HG02642 (cell line): ENCODE results near the gene CD34.
"Not testable (repeated sequence)": the region's sequence is repeated elsewhere in the genome, so short reads cannot be mapped to it uniquely, and the experiment has no call there.

ENCODE experiments used
- ATAC-seq: cut with Tn5 transposase; IDR thresholded peaks from one replicate; pipeline ENCODE4 v1.9.1; 2021; ENCODE audit warnings: mild to moderate bottlenecking; ENCODE audit not compliant: unreplicated experiment, poor library complexity

Gene CD34, protein sequence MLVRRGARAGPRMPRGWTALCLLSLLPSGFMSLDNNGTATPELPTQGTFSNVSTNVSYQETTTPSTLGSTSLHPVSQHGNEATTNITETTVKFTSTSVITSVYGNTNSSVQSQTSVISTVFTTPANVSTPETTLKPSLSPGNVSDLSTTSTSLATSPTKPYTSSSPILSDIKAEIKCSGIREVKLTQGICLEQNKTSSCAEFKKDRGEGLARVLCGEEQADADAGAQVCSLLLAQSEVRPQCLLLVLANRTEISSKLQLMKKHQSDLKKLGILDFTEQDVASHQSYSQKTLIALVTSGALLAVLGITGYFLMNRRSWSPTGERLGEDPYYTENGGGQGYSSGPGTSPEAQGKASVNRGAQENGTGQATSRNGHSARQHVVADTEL

DNA sequence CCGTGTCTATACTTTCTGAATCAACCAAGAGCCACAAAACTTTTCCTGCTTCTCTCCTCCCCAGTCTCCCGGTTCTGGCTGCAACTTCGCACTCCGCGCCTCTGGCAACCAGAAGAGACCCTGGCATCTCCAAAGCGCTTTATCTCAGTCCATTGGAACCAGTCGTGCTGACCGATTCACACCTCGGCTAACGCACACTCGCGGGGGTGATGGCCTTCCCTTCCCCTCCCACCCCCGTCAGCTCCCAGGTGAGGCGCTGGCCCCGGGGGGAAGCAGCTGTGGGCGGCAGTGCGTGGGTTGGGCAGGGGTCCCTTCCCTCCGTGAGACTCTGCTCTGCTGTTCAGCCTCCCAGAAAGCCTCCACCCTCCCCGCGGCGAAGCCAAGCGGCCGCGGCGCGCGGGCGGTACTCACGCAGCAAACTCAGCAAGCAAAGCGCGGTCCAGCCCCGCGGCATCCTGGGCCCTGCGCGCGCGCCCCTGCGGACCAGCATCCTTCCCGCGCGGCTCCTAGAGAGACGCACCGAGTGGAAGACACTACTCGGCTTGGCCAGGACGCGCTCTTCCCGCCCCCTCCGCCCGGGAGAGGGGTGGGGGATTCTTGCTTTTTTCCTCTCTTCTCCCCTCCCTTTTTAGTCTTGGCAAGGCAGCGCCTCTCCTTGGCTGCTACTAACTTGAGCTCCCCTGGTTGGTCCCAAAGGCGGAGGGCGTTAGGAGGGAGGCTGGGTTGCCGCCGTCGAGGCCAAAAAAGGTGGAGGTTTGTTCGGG lies at the start of gene CD34:
CD34 (minus strand) TSS at position 535 of the 764 bp plus-strand sequence; CDS start at position 490, 45 bp downstream.
- ATAC-seq, result no peak

DNA sequence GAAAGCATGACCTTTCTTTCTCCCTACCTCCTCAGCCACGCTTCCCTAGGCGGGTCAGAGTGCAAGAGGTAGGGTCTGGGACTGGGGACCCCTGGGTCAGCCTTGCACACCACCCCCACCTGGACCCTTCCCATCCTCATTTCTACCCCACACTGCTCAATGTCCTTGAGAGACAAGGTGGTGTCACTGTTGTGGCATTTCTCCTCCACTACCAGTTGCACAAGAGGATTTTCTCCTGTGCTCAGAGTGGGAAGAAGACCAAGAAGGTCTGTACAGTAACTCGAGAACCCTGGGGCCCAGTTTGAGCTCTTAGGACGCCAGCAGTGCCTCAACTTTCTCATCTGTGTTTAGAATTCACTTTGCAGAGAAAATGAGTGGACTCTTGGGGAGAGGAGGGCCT lies 49.4 kb upstream of the CD34 start:
- ATAC-seq, result no peak

DNA sequence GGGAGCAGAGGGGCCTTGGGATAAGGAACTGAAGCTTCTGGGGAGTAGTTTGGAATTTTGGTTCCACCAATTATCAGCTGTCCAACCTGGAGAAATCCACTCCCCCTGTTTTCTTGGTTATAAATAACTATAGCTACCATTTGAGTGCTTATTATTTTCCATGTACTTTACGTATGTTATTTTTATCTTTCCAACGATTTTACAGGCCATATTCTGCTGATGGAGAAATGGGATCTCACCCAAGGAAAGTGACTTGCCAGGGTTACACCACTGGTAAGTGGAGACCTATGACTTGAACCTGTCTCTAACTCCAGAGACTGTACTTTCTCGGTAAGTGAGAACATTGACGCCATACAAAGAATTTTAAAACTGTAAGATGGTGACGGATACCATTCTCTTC lies 49.0 kb upstream of the CD34 start:
- no peak for ATAC-seq

DNA sequence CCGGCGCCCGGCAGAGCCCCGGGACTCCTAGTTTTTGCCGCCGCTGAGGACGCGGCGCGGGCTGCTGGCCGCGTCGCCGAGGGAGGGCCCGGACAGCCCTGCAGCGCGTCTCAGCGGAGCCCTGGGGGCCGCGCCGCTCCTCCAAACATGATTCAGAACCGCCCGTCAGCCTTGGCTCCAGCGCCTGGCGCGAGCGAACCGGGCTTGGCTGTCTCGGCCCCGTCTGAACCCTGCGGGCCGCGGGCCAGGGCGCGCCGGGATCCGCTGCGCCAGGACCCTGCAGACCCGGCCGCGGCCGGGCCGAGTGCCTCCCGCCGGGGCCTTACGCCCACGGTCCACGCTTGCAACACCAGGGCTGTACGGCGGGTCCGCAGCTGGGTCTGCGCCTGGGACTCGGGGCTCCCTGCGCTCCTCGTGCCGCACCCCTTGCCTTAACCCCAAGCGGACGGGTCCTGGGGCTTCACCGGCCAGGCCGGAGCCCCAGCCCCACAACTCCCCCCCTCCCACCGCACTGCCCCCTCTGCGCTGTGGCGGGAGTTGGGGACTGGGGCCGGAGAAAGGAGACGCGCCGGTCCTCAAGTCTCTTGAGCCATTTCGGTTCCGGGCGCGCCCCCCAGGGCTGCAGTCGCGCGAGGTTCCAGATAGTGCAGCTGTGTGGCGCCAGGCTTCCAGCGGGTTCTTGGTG lies 48.4 kb upstream of the CD34 start:
- ATAC-seq, result no peak

DNA sequence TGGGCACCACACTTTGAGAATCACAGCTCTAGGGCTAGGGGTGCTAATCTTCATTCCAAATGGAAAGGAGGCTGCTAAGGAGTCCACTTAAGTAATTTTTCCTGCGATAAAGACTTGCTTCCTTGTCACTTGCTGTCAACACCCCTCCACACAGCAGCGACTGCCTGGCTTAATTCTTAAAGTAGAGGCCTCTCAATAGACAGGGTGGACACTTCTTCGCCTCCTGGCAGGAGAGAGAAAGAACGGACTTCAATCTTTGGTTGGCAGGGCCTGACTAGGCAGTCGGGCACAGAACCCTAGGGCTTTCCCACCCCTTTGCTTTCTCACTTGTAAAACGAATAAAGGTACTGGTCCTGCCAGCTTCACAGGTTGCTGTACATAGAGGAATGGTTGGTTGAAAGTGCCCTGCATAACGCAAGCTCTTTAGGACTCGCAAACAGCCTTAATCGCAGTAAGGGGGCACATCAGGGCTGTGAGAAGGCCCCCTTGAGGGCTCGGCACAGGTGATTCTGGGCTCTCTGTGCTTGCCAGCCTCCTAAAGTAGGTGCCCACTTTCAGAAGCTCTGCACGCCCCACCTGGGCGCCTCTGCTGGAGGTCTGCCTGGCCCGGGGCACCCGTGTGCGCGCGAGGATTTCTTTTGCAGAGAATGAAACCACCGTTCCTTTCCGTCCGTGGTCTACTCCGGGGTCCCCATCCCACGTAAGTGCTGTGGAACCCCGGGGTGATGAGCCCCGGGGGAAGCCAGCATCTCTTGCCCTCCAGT lies 47.6 kb upstream of the CD34 start:
- ATAC-seq, result no peak

DNA sequence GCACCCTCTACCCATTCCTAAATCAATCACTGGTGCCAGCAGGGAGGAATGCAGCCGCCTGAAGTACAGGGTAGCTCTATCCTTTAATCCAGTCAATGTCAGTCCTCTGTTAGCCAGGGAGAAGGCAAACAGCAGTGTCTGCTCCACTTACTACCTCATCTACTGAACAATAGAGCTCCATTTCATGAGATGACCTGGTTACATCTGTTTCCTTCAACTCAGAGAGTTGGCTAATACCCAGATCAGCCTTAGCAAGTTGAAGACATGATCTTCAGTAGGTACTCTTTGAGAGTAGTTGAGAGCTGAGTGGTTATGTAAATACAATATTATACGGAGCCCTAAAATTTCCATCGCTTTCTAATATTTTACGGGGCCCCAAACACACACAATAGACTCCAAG lies 46.1 kb upstream of the CD34 start:
- no peak for ATAC-seq

DNA sequence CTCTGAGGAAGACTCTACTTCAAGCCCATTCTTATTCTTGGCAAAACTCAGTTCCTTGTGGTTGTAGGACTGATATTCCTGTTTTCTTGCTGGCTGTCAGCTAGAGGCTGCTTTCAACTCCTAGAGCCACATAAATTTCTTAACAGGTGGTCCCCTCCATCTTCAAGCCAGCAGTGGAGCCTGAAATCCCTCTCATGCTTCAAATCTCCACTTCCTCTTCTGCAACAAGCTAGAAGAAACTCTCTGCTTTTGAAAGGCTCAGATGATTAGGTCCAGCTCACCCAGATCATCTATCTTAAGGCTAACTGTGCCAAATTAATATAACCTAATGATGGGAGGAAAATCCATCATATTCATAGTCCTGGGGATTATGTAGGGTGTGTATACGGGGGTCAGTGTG lies 43.2 kb upstream of the CD34 start:
- no peak for ATAC-seq

DNA sequence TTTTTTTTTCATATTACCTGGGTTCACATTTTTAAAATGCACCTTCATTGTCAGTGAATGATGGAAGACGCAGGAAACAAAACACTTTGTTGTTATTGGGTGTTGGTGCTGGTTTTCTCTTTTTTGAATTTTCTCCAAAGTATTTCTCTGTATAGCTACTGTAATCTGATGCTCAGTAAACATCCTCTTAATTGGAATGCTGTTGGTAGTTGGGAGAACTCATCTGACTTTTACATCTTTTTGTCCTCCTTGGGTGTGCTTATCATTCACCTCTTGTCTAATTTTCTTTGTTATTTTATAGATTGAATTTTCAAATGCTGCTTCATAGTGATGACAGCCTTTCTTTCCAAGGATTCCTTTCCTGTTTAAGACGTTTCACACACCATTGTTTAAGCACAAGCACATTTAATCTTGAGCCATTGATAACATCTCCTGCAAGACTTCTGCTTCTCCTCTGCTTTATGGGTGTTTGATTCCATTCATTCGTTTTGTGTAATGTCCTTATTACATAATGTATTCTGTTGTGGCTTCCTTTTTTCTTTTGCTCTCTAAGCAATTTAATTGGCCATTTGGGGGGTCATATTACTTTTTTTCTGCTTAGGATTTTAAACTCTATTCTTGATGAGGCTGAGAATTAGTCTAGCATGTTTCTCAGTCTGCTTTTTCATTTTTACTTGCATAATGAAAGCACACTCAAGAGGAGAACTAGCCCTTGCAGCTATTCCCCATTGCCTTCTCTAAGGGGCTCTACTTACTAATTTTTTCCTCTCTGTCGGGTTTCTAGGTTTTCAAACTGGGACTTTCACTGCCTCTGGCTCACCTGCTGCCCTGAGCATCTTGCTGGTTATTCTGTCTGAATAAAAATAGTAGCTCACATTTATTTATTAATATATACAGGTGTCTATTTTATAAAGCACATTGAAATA lies 42.0 kb upstream of the CD34 start:
- ATAC-seq, result no peak

DNA sequence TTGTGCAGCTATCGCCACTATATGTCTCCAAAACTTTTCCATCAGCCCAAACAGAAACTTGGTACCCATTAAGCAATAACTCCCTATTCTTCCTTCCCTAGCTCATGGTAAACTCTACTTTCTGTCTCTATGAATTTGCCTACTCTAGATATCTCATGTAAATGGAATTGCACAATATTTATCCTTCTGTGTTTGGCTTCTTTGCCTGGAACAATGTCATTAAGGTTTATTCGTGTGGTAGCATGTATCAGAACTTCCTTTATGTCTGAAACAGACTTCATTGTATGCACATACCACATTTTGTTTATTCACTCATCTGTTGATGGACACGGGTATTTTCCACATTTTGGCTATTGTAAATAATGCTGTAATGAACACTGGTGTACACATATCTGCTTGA lies 40.7 kb upstream of the CD34 start:
- no peak for ATAC-seq

DNA sequence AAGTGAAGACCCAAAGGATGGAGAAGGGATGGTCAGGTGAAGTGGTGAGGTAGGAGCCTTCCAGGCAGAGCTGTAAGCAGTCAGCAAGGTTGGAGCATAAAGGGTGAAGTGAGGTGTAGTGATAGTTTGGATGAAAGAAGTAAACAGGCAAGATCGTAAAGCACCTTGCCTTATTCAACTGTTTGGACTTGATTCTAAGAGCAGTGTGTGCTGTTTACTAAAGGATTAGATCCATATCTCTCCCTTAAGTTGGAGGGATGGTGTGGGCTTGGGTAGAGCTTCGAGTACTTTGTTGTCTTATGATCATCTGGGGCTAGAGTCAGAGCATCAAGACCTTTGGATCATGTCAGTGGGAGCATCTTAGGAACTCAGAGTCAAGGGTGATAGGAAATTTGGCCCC lies 39.8 kb upstream of the CD34 start:
- ATAC-seq, result no peak

DNA sequence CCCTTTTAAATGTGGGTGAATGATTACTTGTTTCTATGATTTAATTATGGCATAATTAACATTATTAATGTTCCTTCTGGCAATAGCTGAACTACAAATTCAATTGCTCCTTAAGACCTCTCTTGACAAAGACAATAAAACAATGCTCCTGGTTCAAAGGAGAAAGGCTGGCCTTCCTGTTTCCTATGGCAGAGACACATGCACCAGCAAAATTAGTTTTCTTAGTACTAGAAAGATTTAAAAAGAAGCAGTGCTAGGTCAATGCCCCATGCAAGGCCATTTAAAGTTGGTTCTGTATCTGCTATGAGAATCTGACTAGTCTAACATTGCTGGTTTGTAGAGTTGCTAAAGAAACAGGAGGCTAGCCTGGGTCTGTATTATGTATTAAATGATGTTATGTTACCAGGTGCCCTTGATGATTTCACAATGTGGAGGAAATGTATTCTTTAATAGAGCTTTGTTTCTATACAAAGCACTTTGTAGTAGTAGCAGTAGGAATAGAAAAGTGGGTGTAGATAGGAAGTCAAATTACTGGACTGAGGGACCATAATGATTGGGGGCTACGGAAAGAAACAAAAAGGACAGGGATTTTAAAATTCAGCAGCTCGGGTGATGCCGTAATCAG lies 38.8 kb upstream of the CD34 start:
- ATAC-seq, result no peak

DNA sequence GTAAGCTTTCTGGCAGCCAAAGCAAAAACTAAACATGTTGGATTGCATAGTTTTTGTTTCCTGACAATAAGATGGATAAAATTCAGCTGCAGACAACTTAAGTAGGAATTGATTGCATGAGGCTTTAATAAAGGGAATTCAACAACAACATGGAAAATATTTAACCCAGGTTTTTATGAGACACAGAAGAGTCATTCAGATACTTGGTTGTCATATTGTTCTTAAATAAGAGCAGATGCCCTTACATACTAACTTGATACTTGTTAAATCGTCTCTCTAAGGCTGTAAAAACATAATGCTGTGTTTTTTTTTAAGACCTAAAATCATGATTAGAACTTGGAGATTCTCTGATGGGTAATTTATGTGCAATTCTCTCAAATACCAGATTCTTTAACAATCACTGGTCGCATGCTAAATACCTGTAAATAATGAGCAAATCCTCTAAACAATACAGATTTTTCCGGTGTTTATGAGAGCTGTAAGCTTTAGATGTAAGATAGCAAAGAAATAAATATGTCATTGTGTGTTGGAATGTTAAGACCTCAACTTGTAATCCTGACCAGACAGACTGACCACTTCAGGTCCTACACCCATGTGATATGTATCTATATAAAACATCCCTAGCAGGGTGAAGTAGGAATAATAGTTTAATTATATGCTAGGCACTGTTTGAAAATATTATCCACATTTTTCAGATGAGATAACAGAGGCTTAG lies 37.8 kb upstream of the CD34 start:
- no peak for ATAC-seq

DNA sequence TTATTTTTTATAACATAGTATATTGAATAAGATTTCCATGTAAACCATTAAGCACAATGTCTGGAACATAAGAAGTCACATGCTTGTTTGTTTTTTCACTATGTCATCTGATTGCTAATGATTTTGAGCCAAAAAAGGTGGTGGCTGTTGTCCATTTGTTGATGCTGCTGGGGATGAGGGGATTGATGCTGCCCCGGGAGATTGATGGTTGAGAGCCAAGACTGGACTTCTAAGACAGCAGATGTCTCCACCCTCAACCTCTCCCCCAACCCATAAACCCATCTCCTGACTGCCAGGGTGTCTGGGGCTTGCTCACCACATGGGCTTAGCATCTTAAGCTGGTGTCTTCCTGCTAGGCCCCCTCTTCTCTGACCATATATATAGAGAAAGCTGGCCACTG lies 35.8 kb upstream of the CD34 start:
- no peak for ATAC-seq

DNA sequence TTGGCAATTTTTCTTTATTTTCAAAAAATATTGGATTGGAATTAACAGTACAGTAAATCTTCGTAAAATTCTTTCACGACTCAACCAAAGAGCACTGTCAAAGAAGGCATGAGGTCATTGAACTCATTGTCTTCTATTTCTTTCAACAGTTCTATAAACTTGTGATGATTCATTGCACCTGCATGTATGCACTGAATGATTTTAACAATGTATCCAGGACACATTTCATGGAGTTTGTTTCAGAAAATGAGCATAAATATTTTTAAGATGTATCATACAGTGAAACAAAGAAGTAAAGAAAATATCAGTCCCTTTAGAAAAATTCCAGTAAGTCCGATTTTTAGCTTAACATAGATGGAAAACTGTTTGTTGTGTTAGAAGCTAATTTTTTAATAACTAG lies 33.6 kb upstream of the CD34 start:
- ATAC-seq, result no peak

DNA sequence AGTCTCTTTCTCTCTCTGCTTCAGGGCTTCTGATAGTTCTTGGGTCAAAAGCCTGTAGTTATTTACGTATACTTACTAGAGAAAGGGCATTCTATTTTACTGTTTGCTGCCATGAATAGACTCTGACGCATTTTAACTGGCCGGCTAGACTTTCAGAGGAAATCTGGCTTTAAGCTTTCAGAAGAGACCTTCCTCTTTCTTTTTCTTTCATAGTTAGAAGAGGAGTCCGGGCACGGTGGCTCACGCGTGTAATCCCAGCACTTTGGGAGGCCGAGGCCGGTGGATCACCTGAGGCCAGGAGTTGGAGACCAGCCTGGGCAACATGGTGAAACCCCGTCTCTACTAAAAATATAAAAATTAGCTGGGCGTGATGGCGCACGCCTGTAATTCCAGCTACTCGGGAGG lies 31.4 kb upstream of the CD34 start:
- not testable (repeated sequence) for ATAC-seq

DNA sequence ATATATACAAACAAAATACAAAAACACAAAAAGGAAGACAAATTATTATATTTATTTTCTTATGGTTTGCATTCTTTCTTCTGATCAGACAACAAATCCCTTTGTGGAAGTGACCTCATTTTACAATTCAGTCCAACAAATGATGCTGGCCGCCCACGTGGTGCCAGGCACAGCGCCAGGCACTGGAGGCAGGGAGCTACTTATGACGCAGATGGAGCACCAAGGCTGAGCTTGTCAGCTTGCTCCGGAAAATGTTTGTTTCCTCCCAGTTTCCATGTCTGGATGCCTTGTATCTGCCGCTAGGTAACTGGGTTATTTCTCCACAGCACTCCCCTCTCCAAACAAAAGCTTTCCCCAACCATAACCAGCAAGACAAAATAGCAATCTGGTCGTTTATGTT lies 30.7 kb upstream of the CD34 start:
- ATAC-seq, result no peak

DNA sequence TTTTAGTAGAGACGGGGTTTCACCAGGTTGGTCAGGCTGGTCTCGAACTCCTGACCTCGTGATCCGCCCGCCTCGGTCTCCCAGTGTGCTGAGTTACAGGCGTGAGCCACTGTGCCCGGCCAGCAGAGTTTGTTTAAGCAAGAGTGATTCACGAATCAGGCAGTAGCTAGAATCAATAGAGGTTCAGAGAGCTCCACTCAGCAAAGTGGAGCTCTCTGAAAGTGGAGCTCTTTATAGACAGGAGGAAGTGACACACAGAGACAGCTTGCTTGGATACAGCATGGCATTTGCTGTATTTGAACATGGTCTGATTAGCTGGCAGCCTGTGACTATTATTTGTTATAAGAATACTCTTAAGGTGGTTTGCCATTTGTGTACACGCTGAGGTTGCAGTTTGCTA lies 27.1 kb upstream of the CD34 start:
- ATAC-seq, result no peak

DNA sequence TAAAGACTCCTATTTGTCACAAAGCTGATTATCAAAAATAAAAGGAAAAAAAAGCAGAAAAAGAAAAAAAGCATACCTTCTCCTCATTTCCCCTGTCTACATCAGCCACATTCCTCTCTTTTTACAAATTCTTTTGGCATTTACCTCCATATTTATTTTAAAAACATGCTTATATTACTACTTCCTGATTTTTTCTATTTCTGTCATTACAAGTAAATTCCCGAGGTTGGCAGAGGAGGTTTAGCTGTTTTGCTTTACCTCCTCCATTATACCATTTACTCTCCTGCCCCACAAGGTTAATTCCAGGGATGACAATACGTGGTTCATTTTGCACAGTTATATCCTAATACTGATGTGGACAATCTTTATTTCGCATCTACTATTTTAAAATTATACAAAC lies 26.3 kb upstream of the CD34 start:
- ATAC-seq, result no peak
